AG10803 (cell line): Measurements from ENCODE around the gene SMIM28.

Experiments
- DNase-seq: peaks from one replicate; pipeline ENCODE4 v3.0.0; 2010; ENCODE audit warnings: low read depth
- H3K4me3 ChIP-seq: 2 replicates; pipeline ENCODE4 v1.5.1; 2011; ENCODE audit warnings: mild to moderate bottlenecking, low read length, control low read depth
- TF ChIP-seq, protein P1 (sequence below): conservative IDR thresholded peaks from 2 replicates; pipeline ENCODE4 v1.5.1; 2011; ENCODE audit warnings: mild to moderate bottlenecking, low read length, control low read depth, inconsistent platforms

Gene SMIM28

DNA sequence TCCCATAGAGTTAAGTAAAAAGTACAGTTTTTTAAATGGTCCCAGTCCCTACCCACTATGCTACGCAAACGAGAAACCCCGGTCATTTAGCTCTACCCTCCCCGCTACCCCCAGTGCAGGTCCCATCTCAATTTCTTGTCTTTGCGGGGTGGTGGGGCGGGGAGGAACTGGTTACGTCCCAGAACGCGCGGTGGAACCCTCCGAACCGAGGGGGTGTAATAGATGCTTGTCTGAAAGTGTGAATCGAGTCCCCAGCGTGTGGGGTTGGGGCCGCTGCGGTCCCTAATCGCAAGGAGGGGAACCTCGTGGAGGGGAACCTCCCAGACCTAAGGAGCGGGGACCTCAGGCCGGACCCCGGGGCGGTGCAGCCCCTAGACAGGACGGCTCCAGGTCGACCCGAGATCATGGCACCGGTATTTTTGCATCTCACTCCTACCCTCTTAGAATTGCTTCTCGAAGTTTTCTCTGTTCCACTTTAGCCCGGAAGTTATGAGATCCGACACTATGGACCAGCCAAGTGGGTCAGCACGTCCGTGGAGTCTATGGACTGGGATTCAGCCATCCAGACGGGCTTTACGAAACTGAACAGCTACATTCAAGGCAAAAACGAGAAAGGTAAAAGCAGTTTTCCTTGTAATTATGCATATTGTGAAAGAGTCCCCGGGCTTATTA is 27.1 kb downstream of the SMIM28 start:
- peak overlapping the region; percentile 79 for H3K4me3 ChIP-seq
- DNase-seq, result no peak
- TF ChIP-seq, protein P1, sequence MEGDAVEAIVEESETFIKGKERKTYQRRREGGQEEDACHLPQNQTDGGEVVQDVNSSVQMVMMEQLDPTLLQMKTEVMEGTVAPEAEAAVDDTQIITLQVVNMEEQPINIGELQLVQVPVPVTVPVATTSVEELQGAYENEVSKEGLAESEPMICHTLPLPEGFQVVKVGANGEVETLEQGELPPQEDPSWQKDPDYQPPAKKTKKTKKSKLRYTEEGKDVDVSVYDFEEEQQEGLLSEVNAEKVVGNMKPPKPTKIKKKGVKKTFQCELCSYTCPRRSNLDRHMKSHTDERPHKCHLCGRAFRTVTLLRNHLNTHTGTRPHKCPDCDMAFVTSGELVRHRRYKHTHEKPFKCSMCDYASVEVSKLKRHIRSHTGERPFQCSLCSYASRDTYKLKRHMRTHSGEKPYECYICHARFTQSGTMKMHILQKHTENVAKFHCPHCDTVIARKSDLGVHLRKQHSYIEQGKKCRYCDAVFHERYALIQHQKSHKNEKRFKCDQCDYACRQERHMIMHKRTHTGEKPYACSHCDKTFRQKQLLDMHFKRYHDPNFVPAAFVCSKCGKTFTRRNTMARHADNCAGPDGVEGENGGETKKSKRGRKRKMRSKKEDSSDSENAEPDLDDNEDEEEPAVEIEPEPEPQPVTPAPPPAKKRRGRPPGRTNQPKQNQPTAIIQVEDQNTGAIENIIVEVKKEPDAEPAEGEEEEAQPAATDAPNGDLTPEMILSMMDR, result no peak

DNA sequence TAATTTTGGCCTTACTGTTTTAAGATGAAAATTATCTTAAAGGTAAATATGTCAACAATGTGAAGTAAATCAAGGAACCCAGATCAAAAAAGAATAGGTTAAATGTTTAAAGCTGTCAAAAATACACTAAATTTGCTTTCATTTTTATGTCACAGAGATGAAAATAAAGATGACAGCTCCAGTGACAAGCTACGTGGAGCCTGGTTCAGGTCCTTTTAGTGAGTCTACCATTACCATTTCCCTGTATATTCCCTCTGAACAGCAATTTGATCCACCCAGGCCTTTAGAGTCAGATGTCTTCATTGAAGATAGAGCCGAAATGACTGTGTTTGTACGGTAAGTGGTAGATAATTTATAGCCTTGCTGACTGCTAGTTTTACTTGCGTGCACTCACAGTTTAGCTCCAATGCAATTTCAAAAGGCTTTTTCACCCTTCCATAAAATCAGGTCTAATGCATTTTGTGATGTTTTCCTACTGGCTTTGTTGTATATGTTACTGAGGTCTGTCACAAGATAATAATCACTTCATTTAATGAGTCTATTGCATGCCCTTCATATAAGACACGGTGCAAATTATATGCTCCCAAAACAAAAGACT is 28.2 kb downstream of the SMIM28 start:
- no peak overlapping the region for H3K4me3 ChIP-seq
- TF ChIP-seq, protein P1, result no peak
- no peak for DNase-seq

DNA sequence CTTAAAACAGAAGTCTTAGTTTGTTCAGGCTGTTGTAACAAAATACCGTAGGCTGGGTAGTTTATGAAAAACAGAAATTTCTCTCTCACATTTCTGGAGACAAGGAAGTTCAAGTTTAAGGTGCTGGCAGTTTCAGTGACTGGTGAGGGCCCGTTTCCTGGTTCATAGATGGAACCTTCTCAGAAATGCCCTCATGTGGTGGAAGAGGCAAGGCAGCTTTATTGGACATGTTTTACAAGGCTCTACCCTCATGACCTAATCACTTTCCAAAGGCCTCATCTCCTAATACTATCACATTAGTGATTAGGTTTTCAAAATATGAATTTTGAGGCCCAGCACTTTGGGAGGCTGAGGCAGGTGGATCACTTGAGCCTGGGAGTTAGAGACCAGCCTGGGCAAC is 28.7 kb downstream of the SMIM28 start:
- TF ChIP-seq, protein P1, result 0 out of 2 replicates have a peak, but pooled peaks have one; percentile 10
- H3K4me3 ChIP-seq, result no peak overlapping the region
- no peak for DNase-seq

DNA sequence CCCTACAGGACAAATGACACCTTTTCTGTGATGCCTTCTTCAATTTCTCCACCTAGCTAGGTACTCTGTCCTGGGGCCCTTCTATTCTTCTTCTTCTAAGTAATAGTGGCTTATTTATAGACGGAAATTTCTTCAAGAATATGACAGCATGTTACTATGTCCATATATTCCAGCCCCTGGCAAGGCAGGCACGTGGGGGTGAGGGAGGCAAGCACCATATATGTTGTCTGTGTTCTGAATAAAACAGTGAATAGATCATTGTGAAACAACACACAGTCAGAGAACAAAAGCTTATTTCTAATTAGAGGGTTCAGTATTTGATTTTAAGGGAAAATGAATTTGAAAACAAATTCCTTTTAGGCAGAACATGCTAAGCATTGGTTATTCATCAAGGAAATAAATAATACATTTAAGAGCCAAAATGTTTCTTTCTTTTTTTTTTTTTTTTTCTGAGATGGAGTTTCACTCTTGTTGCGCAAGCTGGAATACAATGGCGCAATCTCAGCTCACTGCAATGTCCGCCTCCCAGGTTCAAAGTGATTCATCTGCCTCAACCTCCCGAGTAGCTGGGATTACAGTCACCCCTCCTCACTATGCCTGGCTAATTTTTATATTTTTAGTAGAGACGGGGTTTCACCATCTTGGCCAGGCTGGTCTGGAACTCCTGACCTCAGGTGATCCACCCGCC is 32.5 kb downstream of the SMIM28 start:
- TF ChIP-seq, protein P1, result no peak
- H3K4me3 ChIP-seq, result no peak overlapping the region
- peak; percentile 78 for DNase-seq

DNA sequence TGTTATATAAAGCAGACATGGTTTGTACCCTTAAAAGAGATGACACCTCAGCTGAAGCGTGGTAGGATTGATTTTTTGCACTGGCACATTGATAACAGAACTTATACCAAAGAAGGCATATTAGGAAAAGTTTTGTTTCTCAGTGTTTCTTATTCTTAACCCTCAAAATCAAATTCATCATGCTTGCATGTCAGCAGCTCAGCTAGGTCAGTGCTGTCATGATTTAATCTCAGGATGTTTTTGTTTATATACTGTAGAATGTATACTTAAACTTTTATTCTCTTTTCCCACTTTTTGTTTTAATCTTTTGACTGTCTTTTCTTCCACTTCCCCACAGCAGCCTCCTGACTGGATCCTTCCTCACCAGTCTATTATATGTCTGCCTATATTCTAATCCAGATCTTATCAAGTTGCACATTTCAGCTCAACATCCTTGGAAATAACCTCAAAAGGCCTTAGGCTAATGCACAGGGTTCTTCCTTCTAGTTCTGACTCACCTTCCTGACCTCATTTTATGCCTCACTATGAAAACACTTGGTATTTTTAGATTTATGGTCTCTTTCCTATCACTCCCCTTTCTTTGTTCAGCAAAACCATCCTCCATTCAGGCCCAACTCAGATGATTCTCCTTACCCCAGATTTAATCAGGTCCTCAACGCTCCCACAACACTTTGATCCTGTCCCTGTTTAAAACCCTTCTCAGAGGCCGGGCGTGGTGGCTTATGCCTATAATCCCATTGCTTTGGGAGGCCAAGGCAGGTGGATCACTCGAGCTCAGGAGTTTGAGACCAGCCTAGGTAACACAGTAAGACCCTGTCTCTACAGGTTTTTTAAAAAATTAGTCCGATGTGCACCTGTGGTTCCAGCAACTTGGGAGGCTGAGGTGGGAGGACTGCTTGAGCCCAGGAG is 33.5 kb downstream of the SMIM28 start:
- TF ChIP-seq, protein P1, result no peak
- DNase-seq, result no peak

DNA sequence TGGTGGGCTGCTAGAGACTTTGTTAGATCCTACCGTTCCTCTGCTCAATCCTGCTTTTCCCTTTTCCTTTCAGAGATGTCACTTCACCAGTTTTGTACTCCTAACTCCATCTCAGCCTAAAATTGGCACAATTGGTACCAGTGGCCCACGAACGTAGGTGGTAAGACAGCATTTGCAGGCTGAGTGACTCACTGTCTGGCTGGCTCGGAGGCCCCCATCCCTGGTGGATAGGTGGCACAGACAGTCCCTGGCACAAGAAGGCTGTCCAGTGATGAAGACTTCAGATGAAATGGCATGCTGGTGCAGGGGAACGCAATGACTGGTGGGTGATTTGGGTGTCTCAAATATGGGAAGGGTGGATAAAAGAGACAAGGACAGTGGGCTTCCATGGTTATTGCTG is 37.4 kb downstream of the SMIM28 start:
- TF ChIP-seq, protein P1, result no peak
- DNase-seq, result no peak
- H3K4me3 ChIP-seq, result no peak overlapping the region

More for the DNA sequence above, 33.5 kb downstream of the SMIM28 start:
- no peak overlapping the region for H3K4me3 ChIP-seq
